Activated naive CD8-positive, alpha-beta T cell treated with anti-CD3 and anti-CD28 coated beads for 36 hours (primary cell): Measurements from ENCODE around the gene TGFA. TPM values are rescaled to one million over a fixed set of nuclear protein-coding genes. Genes with fewer than 3 reads are reported as not detected.
A peak's percentile ranks its signal among the peaks of the same experiment; 100 is the strongest.

ENCODE experiments used
- DNase-seq: peaks from one replicate; pipeline ENCODE4 v3.0.0; 2021
- H3K27ac Mint-ChIP-seq: one replicate; pipeline ENCODE4 v1.8.0; 2022; ENCODE audit warnings: mild to moderate bottlenecking, moderate library complexity, mixed read lengths
- H3K27me3 Mint-ChIP-seq: one replicate; pipeline ENCODE4 v1.8.0; 2022; ENCODE audit warnings: mild to moderate bottlenecking, mixed read lengths
- H3K36me3 Mint-ChIP-seq: one replicate; pipeline ENCODE4 v1.8.0; 2021; ENCODE audit warnings: mild to moderate bottlenecking, mixed read lengths
- H3K4me1 Mint-ChIP-seq: one replicate; pipeline ENCODE4 v1.8.0; 2021; ENCODE audit warnings: mixed read lengths
- H3K4me3 Mint-ChIP-seq: one replicate; pipeline ENCODE4 v1.8.0; 2022; ENCODE audit warnings: mild to moderate bottlenecking, moderate library complexity, mixed read lengths
- H3K9me3 Mint-ChIP-seq: one replicate; pipeline ENCODE4 v1.8.0; 2022; ENCODE audit warnings: mixed read lengths
- total RNA-seq, 2 experiments: library from RNA; stranded (reverse); gene quantifications; one replicate each; pipeline ENCODE4 v1.2.3, GENCODE V29; 2021

Gene TGFA
- total RNA-seq, 2 experiments from 2014 or later, result 0.06 to 0.25 TPM

GRCh38 chr2:70560442-70560841, 6.8 kb upstream of the TGFA start:
- Mint-ChIP-seq H3K9me3 (no peaks in the 10 kb centered on the region), H3K4me1 (peaks cover 5% of the 10 kb centered on the region), H3K4me3 (no peak overlapping the region), H3K36me3 (no peaks in the 10 kb centered on the region), H3K27me3 (peaks cover 27% of the 10 kb centered on the region), H3K27ac (no peak overlapping the region)
- no peak for DNase-seq

GRCh38 chr2:70560040-70560439, 6.4 kb upstream of the TGFA start:
- H3K27me3 Mint-ChIP-seq, result peaks cover 27% of the 10 kb centered on the region

GRCh38 chr2:70558195-70558808, 4.7 kb upstream of the TGFA start:
- H3K27ac Mint-ChIP-seq, result no peak overlapping the region
- H3K36me3 Mint-ChIP-seq, result no peaks in the 10 kb centered on the region
- no peak overlapping the region for H3K4me3 Mint-ChIP-seq
- H3K9me3 Mint-ChIP-seq, result no peaks in the 10 kb centered on the region
- H3K27me3 Mint-ChIP-seq, result peaks cover 30% of the 10 kb centered on the region
- DNase-seq, result no peak
- H3K4me1 Mint-ChIP-seq, result peaks cover 8% of the 10 kb centered on the region

More at GRCh38 chr2:70560040-70560439, 6.4 kb upstream of the TGFA start:
- Mint-ChIP-seq H3K27ac (no peak overlapping the region), H3K4me1 (peaks cover 4% of the 10 kb centered on the region), H3K4me3 (no peak overlapping the region), H3K9me3 (no peaks in the 10 kb centered on the region), H3K36me3 (no peaks in the 10 kb centered on the region)
- DNase-seq, result no peak

- Mint-ChIP-seq H3K4me1 (peaks cover 17% of the 10 kb centered on the region), H3K9me3 (no peaks in the 10 kb centered on the region), H3K36me3 (no peaks in the 10 kb centered on the region), H3K27me3 (peaks cover 40% of the 10 kb centered on the region), H3K4me3 (no peak overlapping the region), H3K27ac (no peak overlapping the region)
- no peak for DNase-seq
These were observed 3.7 kb upstream of the TGFA start for GRCh38 chr2:70557171-70557838.

- Mint-ChIP-seq H3K27ac (no peak overlapping the region), H3K4me1 (peaks cover 19% of the 10 kb centered on the region), H3K27me3 (peaks cover 47% of the 10 kb centered on the region), H3K4me3 (no peak overlapping the region), H3K36me3 (no peaks in the 10 kb centered on the region), H3K9me3 (no peaks in the 10 kb centered on the region)
- no peak for DNase-seq
These were observed 3.0 kb upstream of the TGFA start for GRCh38 chr2:70556608-70557007.

- Mint-ChIP-seq H3K9me3 (no peaks in the 10 kb centered on the region), H3K4me3 (peak overlapping the region; percentile 78), H3K27ac (no peak overlapping the region), H3K27me3 (peaks cover 36% of the 10 kb centered on the region), H3K4me1 (peaks cover 25% of the 10 kb centered on the region), H3K36me3 (no peaks in the 10 kb centered on the region)
- DNase-seq, result no peak
These were observed 789 bp upstream of the TGFA start for GRCh38 chr2:70554338-70554892.

- H3K9me3 Mint-ChIP-seq, result no peaks in the 10 kb centered on the region
- no peak overlapping the region for H3K27ac Mint-ChIP-seq
- peaks cover 33% of the 10 kb centered on the region for H3K27me3 Mint-ChIP-seq
- H3K4me3 Mint-ChIP-seq, result peak overlapping the region; percentile 78
- no peak for DNase-seq
- no peaks in the 10 kb centered on the region for H3K36me3 Mint-ChIP-seq
- H3K4me1 Mint-ChIP-seq, result peaks cover 25% of the 10 kb centered on the region
These were observed 367 bp downstream of the TGFA start for GRCh38 chr2:70553334-70553583.

- Mint-ChIP-seq H3K9me3 (no peaks in the 10 kb centered on the region), H3K36me3 (no peaks in the 10 kb centered on the region), H3K4me3 (peak overlapping the region; percentile 78), H3K27me3 (peaks cover 33% of the 10 kb centered on the region), H3K27ac (no peak overlapping the region), H3K4me1 (peaks cover 25% of the 10 kb centered on the region)
- no peak for DNase-seq
These were observed 909 bp downstream of the TGFA start for GRCh38 chr2:70552501-70553333.

GRCh38 chr2:70551167-70551566, 2.5 kb downstream of the TGFA start:
- no peaks in the 10 kb centered on the region for H3K9me3 Mint-ChIP-seq
- H3K4me3 Mint-ChIP-seq, result no peak overlapping the region
- peaks cover 25% of the 10 kb centered on the region for H3K4me1 Mint-ChIP-seq
- no peak overlapping the region for H3K27ac Mint-ChIP-seq
- no peaks in the 10 kb centered on the region for H3K36me3 Mint-ChIP-seq
- peaks cover 26% of the 10 kb centered on the region for H3K27me3 Mint-ChIP-seq
- no peak for DNase-seq

GRCh38 chr2:70549962-70550361, 3.7 kb downstream of the TGFA start:
- H3K9me3 Mint-ChIP-seq, result no peaks in the 10 kb centered on the region
- no peak for DNase-seq
- H3K27me3 Mint-ChIP-seq, result peaks cover 26% of the 10 kb centered on the region
- H3K4me1 Mint-ChIP-seq, result peaks cover 23% of the 10 kb centered on the region
- no peak overlapping the region for H3K27ac Mint-ChIP-seq
- no peaks in the 10 kb centered on the region for H3K36me3 Mint-ChIP-seq
- no peak overlapping the region for H3K4me3 Mint-ChIP-seq

- H3K27me3 Mint-ChIP-seq, result peaks cover 26% of the 10 kb centered on the region
- peaks cover 18% of the 10 kb centered on the region for H3K4me1 Mint-ChIP-seq
- H3K4me3 Mint-ChIP-seq, result no peak overlapping the region
- DNase-seq, result no peak
- no peaks in the 10 kb centered on the region for H3K9me3 Mint-ChIP-seq
- H3K27ac Mint-ChIP-seq, result no peak overlapping the region
- H3K36me3 Mint-ChIP-seq, result no peaks in the 10 kb centered on the region
These were observed 4.4 kb downstream of the TGFA start for GRCh38 chr2:70549064-70549710.

- H3K4me3 Mint-ChIP-seq, result no peak overlapping the region
These were observed 5.4 kb downstream of the TGFA start for GRCh38 chr2:70548233-70548632.

GRCh38 chr2:70546885-70547284, 6.7 kb downstream of the TGFA start:
- peaks cover 9% of the 10 kb centered on the region for H3K27me3 Mint-ChIP-seq
- H3K36me3 Mint-ChIP-seq, result no peaks in the 10 kb centered on the region
- DNase-seq, result no peak
- H3K4me3 Mint-ChIP-seq, result no peak overlapping the region
- H3K9me3 Mint-ChIP-seq, result no peaks in the 10 kb centered on the region
- peaks cover 8% of the 10 kb centered on the region for H3K4me1 Mint-ChIP-seq
- no peak overlapping the region for H3K27ac Mint-ChIP-seq

More at GRCh38 chr2:70548233-70548632, 5.4 kb downstream of the TGFA start:
- no peak overlapping the region for H3K27ac Mint-ChIP-seq
- peaks cover 16% of the 10 kb centered on the region for H3K4me1 Mint-ChIP-seq
- DNase-seq, result no peak
- H3K36me3 Mint-ChIP-seq, result no peaks in the 10 kb centered on the region
- peaks cover 22% of the 10 kb centered on the region for H3K27me3 Mint-ChIP-seq
- H3K9me3 Mint-ChIP-seq, result no peaks in the 10 kb centered on the region

GRCh38 chr2:70546376-70546775, 7.2 kb downstream of the TGFA start:
- Mint-ChIP-seq H3K4me3 (no peak overlapping the region), H3K36me3 (no peaks in the 10 kb centered on the region), H3K27ac (no peak overlapping the region), H3K9me3 (no peaks in the 10 kb centered on the region), H3K27me3 (peaks cover 4% of the 10 kb centered on the region), H3K4me1 (peaks cover 4% of the 10 kb centered on the region)
- DNase-seq, result no peak

- Mint-ChIP-seq H3K36me3 (peaks cover 3% of the 10 kb centered on the region), H3K4me1 (peaks cover 2% of the 10 kb centered on the region), H3K27me3 (no peaks in the 10 kb centered on the region), H3K9me3 (peaks cover under 1% of the 10 kb centered on the region), H3K27ac (no peak overlapping the region), H3K4me3 (no peak overlapping the region)
- DNase-seq, result no peak
These were observed 12.1 kb downstream of the TGFA start for GRCh38 chr2:70541481-70542020.
